ENCODE measurements around the gene NTSR1.

- TF ChIP-seq CTCF (IDR thresholded peaks at IDR 0.05; ENCODE audit: poor library complexity, severe bottlenecking), result no peak
- no peak for TF ChIP-seq REST (IDR thresholded peaks at IDR 0.05; ENCODE audit: borderline replicate concordance)
- no peak for TF ChIP-seq EP300 (conservative IDR thresholded peaks at IDR 0.05; ENCODE audit: poor library complexity, severe bottlenecking)
- no peak for TF ChIP-seq MXI1 (conservative IDR thresholded peaks at IDR 0.05; ENCODE audit: poor library complexity, severe bottlenecking)
- no peak for TF ChIP-seq POLR2AphosphoS5 (IDR thresholded peaks at IDR 0.05)
- no peak for TF ChIP-seq SMC3 (conservative IDR thresholded peaks at IDR 0.05; ENCODE audit: poor library complexity)
- TF ChIP-seq TAF1 (IDR thresholded peaks at IDR 0.05; ENCODE audit: low read depth), result no peak
These were observed 885 bp downstream of the NTSR1 start for GRCh38 chr20:62709537-62709905.

Data from neural cell (in vitro differentiated cells).